Medulla oblongata (tissue), 1 donor: Measurements from ENCODE around the gene SCGB3A1.

ENCODE experiments used
- DNase-seq: peaks from one replicate; pipeline ENCODE4 v3.0.0-alpha.2; 2015; ENCODE audit errors: extremely low spot score

SCGB3A1 gene

GRCh38 chr5:180604271-180604670, 13.0 kb upstream of the SCGB3A1 start:
- no peak for DNase-seq

GRCh38 chr5:180603076-180603594, 11.8 kb upstream of the SCGB3A1 start:
- no peak for DNase-seq

- no peak for DNase-seq
Observed at GRCh38 chr5:180602481-180603075, 11.3 kb upstream of the SCGB3A1 start.

- DNase-seq, result no peak
Observed at GRCh38 chr5:180601591-180602480, 10.5 kb upstream of the SCGB3A1 start.

- no peak for DNase-seq
Observed at GRCh38 chr5:180600554-180601041, 9.3 kb upstream of the SCGB3A1 start.

- no peak for DNase-seq
Observed at GRCh38 chr5:180599981-180600553, 8.8 kb upstream of the SCGB3A1 start.

- no peak for DNase-seq
Observed at GRCh38 chr5:180599590-180599914, 8.3 kb upstream of the SCGB3A1 start.

GRCh38 chr5:180598797-180599589, 7.7 kb upstream of the SCGB3A1 start:
- no peak for DNase-seq

GRCh38 chr5:180598316-180598701, 7.0 kb upstream of the SCGB3A1 start:
- no peak for DNase-seq

- DNase-seq, result no peak
Observed at GRCh38 chr5:180596668-180597231, 5.5 kb upstream of the SCGB3A1 start.

- DNase-seq, result no peak
Observed at GRCh38 chr5:180596115-180596667, 4.9 kb upstream of the SCGB3A1 start.

GRCh38 chr5:180595381-180596114, 4.2 kb upstream of the SCGB3A1 start:
- no peak for DNase-seq

- no peak for DNase-seq
Observed at GRCh38 chr5:180595046-180595379, 3.7 kb upstream of the SCGB3A1 start.

- DNase-seq, result no peak
Observed at GRCh38 chr5:180594311-180595045, 3.2 kb upstream of the SCGB3A1 start.

GRCh38 chr5:180593446-180594206, 2.3 kb upstream of the SCGB3A1 start:
- no peak for DNase-seq

GRCh38 chr5:180592176-180592575, 877 bp upstream of the SCGB3A1 start:
- DNase-seq, result no peak

GRCh38 chr5:180590543-180591310, 572 bp downstream of the SCGB3A1 start:
- no peak for DNase-seq

GRCh38 chr5:180589771-180590542, 1.3 kb downstream of the SCGB3A1 start:
- no peak for DNase-seq
